Keratinocyte (primary cell): ENCODE data around the gene LCN10. TPM values are rescaled to one million over a fixed set of nuclear protein-coding genes. Genes with fewer than 3 reads are reported as not detected.

Experiments
- DNase-seq: peaks from one replicate; pipeline ENCODE4 v3.0.0-alpha.2; 2011; ENCODE audit warnings: low read depth, missing footprints, low spot score
- FAIRE-seq: peaks from 2 replicates; lab custom pipeline; 2011; peaks lifted over from hg19 to GRCh38; lab: Jason Lieb, UNC
- H2AFZ ChIP-seq: 2 replicates; pipeline ENCODE4 v1.6.0; 2012; ENCODE audit warnings: low read length, control low read depth, inconsistent platforms; ENCODE audit not compliant: control insufficient read depth
- H3K27ac ChIP-seq: 2 replicates; pipeline ENCODE4 v1.5.1; 2011; ENCODE audit warnings: low read length; ENCODE audit not compliant: control insufficient read depth, insufficient read depth
- H3K27me3 ChIP-seq: 3 replicates; pipeline ENCODE4 v1.6.0; 2011; ENCODE audit warnings: low read length; ENCODE audit not compliant: control insufficient read depth, insufficient read depth; ENCODE audit errors: extremely low read depth
- H3K36me3 ChIP-seq, 2 experiments: 2 replicates in 1 of 2; 3 replicates in 1 of 2; pipeline ENCODE4 v1.5.1; 2011; ENCODE audit warnings: low read length in 2 of 2, mild to moderate bottlenecking in 1 of 2; ENCODE audit not compliant: control insufficient read depth in 2 of 2, insufficient read depth in 2 of 2; ENCODE audit errors: extremely low read depth in 1 of 2
- H3K4me1 ChIP-seq: 3 replicates; pipeline ENCODE4 v1.5.1; 2011; ENCODE audit warnings: low read length; ENCODE audit not compliant: control insufficient read depth, insufficient read depth; ENCODE audit errors: extremely low read depth
- H3K4me2 ChIP-seq: 3 replicates; pipeline ENCODE4 v1.6.0; 2011; ENCODE audit warnings: low read depth, low read length; ENCODE audit not compliant: control insufficient read depth, insufficient read depth; ENCODE audit errors: extremely low read depth
- H3K4me3 ChIP-seq, 3 experiments: fragments of 200-600 bp in 1 of 3; sonication (generic) in 1 of 3; 2 replicates in 2 of 3; 3 replicates in 1 of 3; pipeline ENCODE4 v1.5.1; 2011 to 2016; ENCODE audit warnings: low read length in 3 of 3, mild to moderate bottlenecking in 3 of 3, control low read depth in 2 of 3, inconsistent platforms in 1 of 3, low read depth in 1 of 3, mixed read lengths in 1 of 3, mixed run types in 1 of 3, moderate library complexity in 1 of 3; ENCODE audit not compliant: control insufficient read depth in 2 of 3, insufficient read depth in 2 of 3; ENCODE audit errors: extremely low read depth in 1 of 3
- H3K79me2 ChIP-seq: 2 replicates; pipeline ENCODE4 v1.6.0; 2012; ENCODE audit warnings: low read length; ENCODE audit not compliant: control insufficient read depth, insufficient read depth
- H3K9ac ChIP-seq: 3 replicates; pipeline ENCODE4 v1.6.0; 2011; ENCODE audit warnings: low read length; ENCODE audit not compliant: control insufficient read depth, insufficient read depth; ENCODE audit errors: extremely low read depth
- H3K9me1 ChIP-seq: 3 replicates; pipeline ENCODE4 v1.6.0; 2011; ENCODE audit warnings: low read length; ENCODE audit not compliant: control insufficient read depth, insufficient read depth; ENCODE audit errors: extremely low read depth
- H3K9me3 ChIP-seq: 2 replicates; pipeline ENCODE4 v1.5.1; 2012; ENCODE audit warnings: low read depth, low read length; ENCODE audit not compliant: control insufficient read depth
- H4K20me1 ChIP-seq: 3 replicates; pipeline ENCODE4 v1.6.0; 2011; ENCODE audit warnings: low read length; ENCODE audit not compliant: control insufficient read depth, insufficient read depth; ENCODE audit errors: extremely low read depth
- CTCF ChIP-seq, 3 experiments: IDR thresholded peaks in 1 of 3; conservative IDR thresholded peaks in 1 of 3; optimal IDR thresholded peaks in 1 of 3; 2 replicates in 2 of 3; 3 replicates in 1 of 3; pipeline versions ENCODE3 to v1.5.1; 2011; ENCODE audit warnings: low read length in 3 of 3, mild to moderate bottlenecking in 3 of 3, moderate library complexity in 2 of 3, control low read depth in 1 of 3, inconsistent platforms in 1 of 3; ENCODE audit not compliant: insufficient read depth in 2 of 3; ENCODE audit errors: extremely low read depth in 1 of 3
- EZH2 ChIP-seq: IDR thresholded peaks from one replicate; pipeline ENCODE4 v1.6.1; 2012; ENCODE audit warnings: inconsistent platforms, mild to moderate bottlenecking, low read length, moderate library complexity
- dilution Hi-C: fragments of 300-500 bp; cut with MboI; formaldehyde crosslinking; loops from one replicate; pipeline ENCODE4 v1.7.0; 2020; ENCODE audit warnings: low sequenced_read_pairs; ENCODE audit not compliant: extremely low pct_ligation_motif_present
- polyA plus RNA-seq, 5 experiments: library from polyadenylated mRNA; depleted of rRNA in 3 of 5; stranded (reverse) in 3 of 5; stranded (forward) in 1 of 5; unstranded in 1 of 5; fragments of >200 nt; gene quantifications; 1 replicate in 1 of 5; 2 replicates in 3 of 5; 3 replicates in 1 of 5; pipeline versions ENCODE4 v1.2.1 to v1.2.3, GENCODE V29; 2011 to 2012; ENCODE audit warnings: missing spikeins in 2 of 5, low read depth in 1 of 5, low replicate concordance in 1 of 5

LCN10 gene
- polyA plus RNA-seq, 1 donor (not counting 4 experiments of a cell fraction or from before 2014, with no cell fraction given) = not detected

- no peak overlapping the region for H3K4me2 ChIP-seq
- DNase-seq (no peak), FAIRE-seq (no peak)
- TF ChIP-seq EZH2 (no peak), CTCF (optimal IDR thresholded peaks at IDR 0.05 in 1 of 3, IDR thresholded peaks at IDR 0.05 in 1 of 3, conservative IDR thresholded peaks at IDR 0.05 in 1 of 3; ENCODE audit: extremely low read depth in 1 of 3, insufficient read depth in 2 of 3, low read length in 3 of 3) (no peak)
- peaks cover 40% of the 10 kb centered on the region for H3K27me3 ChIP-seq
- no peaks in the 10 kb centered on the region for H3K9me3 ChIP-seq
- H3K9ac ChIP-seq = no peak overlapping the region
- no peaks in the 10 kb centered on the region for H3K4me1 ChIP-seq
- no peak overlapping the region for H3K27ac ChIP-seq
- H3K9me1 ChIP-seq = no peaks in the 10 kb centered on the region
- no peaks in the 10 kb centered on the region for H3K79me2 ChIP-seq
- H3K4me3 ChIP-seq = no peak overlapping the region
- no peak overlapping the region for H2AFZ ChIP-seq
- dilution Hi-C loops = no loop called here
- H4K20me1 ChIP-seq = no peaks in the 10 kb centered on the region
- no peaks in the 10 kb centered on the region for H3K36me3 ChIP-seq
These were observed 3.4 kb upstream of the LCN10 start for GRCh38 chr9:136746155-136746490.

- Histone ChIP-seq H3K36me3 (no peaks in the 10 kb centered on the region), H4K20me1 (no peaks in the 10 kb centered on the region), H3K79me2 (no peaks in the 10 kb centered on the region), H3K4me1 (no peaks in the 10 kb centered on the region), H3K27me3 (peaks cover 46% of the 10 kb centered on the region), H3K4me2 (no peak overlapping the region), H3K9me1 (no peaks in the 10 kb centered on the region), H3K4me3 (no peak overlapping the region), H3K27ac (no peak overlapping the region), H2AFZ (no peak overlapping the region), H3K9me3 (no peaks in the 10 kb centered on the region), H3K9ac (no peak overlapping the region)
- dilution Hi-C loops = no loop called here
- FAIRE-seq (no peak), DNase-seq (no peak)
- no peak for TF ChIP-seq EZH2
- no peak for TF ChIP-seq CTCF (optimal IDR thresholded peaks at IDR 0.05 in 1 of 3, IDR thresholded peaks at IDR 0.05 in 1 of 3, conservative IDR thresholded peaks at IDR 0.05 in 1 of 3; ENCODE audit: extremely low read depth in 1 of 3, insufficient read depth in 2 of 3, low read length in 3 of 3)
These were observed 2.8 kb upstream of the LCN10 start for GRCh38 chr9:136745389-136746154.
